H9 (cell line): ENCODE results near the gene LPCAT1. TPM values are rescaled to one million over a fixed set of nuclear protein-coding genes. Genes with fewer than 3 reads are reported as not detected.

ENCODE experiments used
- DNase-seq: peaks from one replicate; pipeline ENCODE4 v3.0.0-alpha.2; 2017
- H2AFZ ChIP-seq: one replicate; pipeline ENCODE4 v1.6.1; 2013; ENCODE audit warnings: mild to moderate bottlenecking, low read length, control low read depth, moderate library complexity
- H2AK5ac ChIP-seq: 2 replicates; pipeline ENCODE4 v1.6.1; 2013; ENCODE audit warnings: low read length, control low read depth, mixed read lengths; ENCODE audit not compliant: insufficient read length
- H2BK120ac ChIP-seq: one replicate; pipeline ENCODE4 v1.6.1; 2013; ENCODE audit warnings: low read depth, mild to moderate bottlenecking, low read length, control low read depth, inconsistent platforms; ENCODE audit not compliant: poor library complexity, severe bottlenecking
- H2BK12ac ChIP-seq: 2 replicates; pipeline ENCODE4 v1.6.1; 2013; ENCODE audit warnings: low read length, control low read depth, mixed read lengths, low read depth; ENCODE audit not compliant: insufficient read length
- H2BK15ac ChIP-seq: 2 replicates; pipeline ENCODE4 v1.6.1; 2013; ENCODE audit warnings: low read depth, low read length, control low read depth
- H2BK20ac ChIP-seq: one replicate; pipeline ENCODE4 v1.6.1; 2013; ENCODE audit warnings: low read depth, mild to moderate bottlenecking, low read length, control low read depth, inconsistent platforms; ENCODE audit not compliant: poor library complexity, severe bottlenecking
- H2BK5ac ChIP-seq: 2 replicates; pipeline ENCODE4 v1.6.1; 2013; ENCODE audit warnings: low read length, control low read depth, mixed read lengths; ENCODE audit not compliant: insufficient read length
- H3K14ac ChIP-seq: 2 replicates; pipeline ENCODE4 v1.6.1; 2013; ENCODE audit warnings: low read length, control low read depth; ENCODE audit not compliant: insufficient read depth
- H3K18ac ChIP-seq: 2 replicates; pipeline ENCODE4 v1.6.1; 2013; ENCODE audit warnings: low read depth, mild to moderate bottlenecking, mixed read lengths, low read length, control low read depth; ENCODE audit not compliant: insufficient read length
- H3K23ac ChIP-seq: 2 replicates; pipeline ENCODE4 v1.6.1; 2013; ENCODE audit warnings: low read length, control low read depth, mixed read lengths, low read depth; ENCODE audit not compliant: insufficient read length
- H3K23me2 ChIP-seq: 2 replicates; pipeline ENCODE4 v1.6.1; 2013; ENCODE audit warnings: low read depth, mild to moderate bottlenecking, mixed read lengths, low read length, control low read depth; ENCODE audit not compliant: insufficient read length, poor library complexity, severe bottlenecking
- H3K27ac ChIP-seq: 2 replicates; pipeline ENCODE4 v1.5.1; 2013; ENCODE audit warnings: low read length, control low read depth, mixed read lengths, low read depth; ENCODE audit not compliant: insufficient read length
- H3K27me3 ChIP-seq: 2 replicates; pipeline ENCODE4 v1.6.1; 2013; ENCODE audit warnings: low read length, control low read depth, inconsistent platforms; ENCODE audit not compliant: insufficient read depth
- H3K4ac ChIP-seq: 2 replicates; pipeline ENCODE4 v1.6.1; 2013; ENCODE audit warnings: low read depth, mild to moderate bottlenecking, control low read depth, inconsistent platforms, low read length, moderate library complexity
- H3K4me1 ChIP-seq: 2 replicates; pipeline ENCODE4 v1.6.1; 2013; ENCODE audit warnings: low read length, control low read depth, inconsistent platforms; ENCODE audit not compliant: insufficient read depth
- H3K4me2 ChIP-seq: 2 replicates; pipeline ENCODE4 v1.6.1; 2013; ENCODE audit warnings: low read length, control low read depth, mixed read lengths; ENCODE audit not compliant: insufficient read length, insufficient read depth
- H3K56ac ChIP-seq: 2 replicates; pipeline ENCODE4 v1.6.1; 2013; ENCODE audit warnings: low read depth, mild to moderate bottlenecking, mixed read lengths, low read length, control low read depth; ENCODE audit not compliant: insufficient read length
- H3K79me1 ChIP-seq: 2 replicates; pipeline ENCODE4 v1.6.1; 2013; ENCODE audit warnings: low read depth, mild to moderate bottlenecking, moderate library complexity, low read length, control low read depth, inconsistent platforms; ENCODE audit not compliant: insufficient read depth, poor library complexity, severe bottlenecking
- H3K79me2 ChIP-seq: 2 replicates; pipeline ENCODE4 v1.6.1; 2013; ENCODE audit warnings: low read length, control low read depth, inconsistent platforms; ENCODE audit not compliant: insufficient read depth
- H3K9ac ChIP-seq: 2 replicates; pipeline ENCODE4 v1.6.1; 2013; ENCODE audit warnings: low read length, control low read depth, mixed read lengths; ENCODE audit not compliant: insufficient read length; ENCODE audit errors: extremely low read depth
- H3K9me3 ChIP-seq: one replicate; pipeline ENCODE4 v1.6.1; 2013; ENCODE audit warnings: low read depth, low read length, inconsistent platforms; ENCODE audit not compliant: control insufficient read depth
- H3T11ph ChIP-seq: one replicate; pipeline ENCODE4 v1.6.1; 2013; ENCODE audit warnings: mild to moderate bottlenecking, low read length, control low read depth, inconsistent platforms
- H4K20me1 ChIP-seq: one replicate; pipeline ENCODE4 v1.6.1; 2013; ENCODE audit not compliant: control insufficient read depth, insufficient read length, insufficient read depth
- H4K5ac ChIP-seq: 2 replicates; pipeline ENCODE4 v1.6.1; 2013; ENCODE audit warnings: low read depth, mild to moderate bottlenecking, mixed read lengths, low read length, control low read depth; ENCODE audit not compliant: insufficient read length
- H4K8ac ChIP-seq: replicated peaks from 2 replicates; pipeline ENCODE4 v1.6.1; 2013; ENCODE audit warnings: low read length, control low read depth, mixed read lengths, low read depth; ENCODE audit not compliant: insufficient read length
- H4K91ac ChIP-seq: 2 replicates; pipeline ENCODE4 v1.6.1; 2013; ENCODE audit warnings: low read depth, mild to moderate bottlenecking, moderate library complexity, mixed read lengths, low read length, control low read depth; ENCODE audit not compliant: insufficient read length
- H3K27ac Mint-ChIP-seq, 3 experiments: 2 replicates in 2 of 3; 3 replicates in 1 of 3; pipeline ENCODE4 v1.8.0; 2020 to 2021; ENCODE audit warnings: mixed read lengths in 3 of 3, mild to moderate bottlenecking in 1 of 3, moderate library complexity in 1 of 3
- H3K27me3 Mint-ChIP-seq: 2 replicates; pipeline ENCODE4 v1.8.0; 2021; ENCODE audit warnings: low read depth, mild to moderate bottlenecking, moderate library complexity, mixed read lengths
- H3K36me3 Mint-ChIP-seq, 3 experiments: 2 replicates in 2 of 3; 3 replicates in 1 of 3; pipeline ENCODE4 v1.8.0; 2020 to 2021; ENCODE audit warnings: low read depth in 3 of 3, mixed read lengths in 3 of 3; ENCODE audit not compliant: insufficient read depth in 1 of 3
- H3K4me1 Mint-ChIP-seq, 2 experiments: 2 replicates each; pipeline ENCODE4 v1.8.0; 2020; ENCODE audit warnings: mixed read lengths in 2 of 2
- H3K4me3 Mint-ChIP-seq, 2 experiments: 2 replicates in 1 of 2; 3 replicates in 1 of 2; pipeline ENCODE4 v1.8.0; 2020 to 2021; ENCODE audit warnings: mild to moderate bottlenecking in 2 of 2, mixed read lengths in 2 of 2, moderate library complexity in 1 of 2
- H3K9me3 Mint-ChIP-seq, 2 experiments: 2 replicates in 1 of 2; 3 replicates in 1 of 2; pipeline ENCODE4 v1.8.0; 2020; ENCODE audit warnings: mild to moderate bottlenecking in 2 of 2, mixed read lengths in 2 of 2, moderate library complexity in 1 of 2
- CTCF ChIP-seq: fragments of 200-600 bp; sonication (generic); conservative IDR thresholded peaks from 3 replicates; pipeline ENCODE4 v1.8.0; 2021; ENCODE audit warnings: antibody characterized with exemption, mild to moderate bottlenecking
- WGBS: extraction: QIAGEN DNeasy Blood & Tissue Kit; methylation state at CpG from one replicate; pipeline ENCODE4 v1.1.7; 2013; ENCODE audit warnings: missing lambda C conversion rate, low lambda C conversion rate, mixed read lengths; ENCODE audit not compliant: insufficient read length; ENCODE audit errors: extremely low coverage; 5-methylcytosine and 5-hydroxymethylcytosine counted together
- total RNA-seq: library from RNA; stranded (reverse); gene quantifications from 2 replicates; pipeline ENCODE4 v1.2.1, GENCODE V29; 2021

LPCAT1 gene
- total RNA-seq, 1 experiment from 2014 or later: 231 TPM

GRCh38 chr5:1471240-1471853 is 52.4 kb downstream of the LPCAT1 start:
- no peak overlapping the region for H2BK120ac ChIP-seq
- no peak overlapping the region for H3K56ac ChIP-seq
- H2AFZ ChIP-seq: no peak overlapping the region
- no peak overlapping the region for H2BK20ac ChIP-seq
- no peak overlapping the region for H3K18ac ChIP-seq
- no peaks in the 10 kb centered on the region for H3K4me1 ChIP-seq
- no CpG with 5 or more reads among the region's 8 CpGs for WGBS
- H4K20me1 ChIP-seq: no peaks in the 10 kb centered on the region
- H3K27ac ChIP-seq: no peak overlapping the region
- Mint-ChIP-seq H3K4me1 (peaks cover 0 to 5% of the 10 kb centered on the region in 2 experiments; a peak in 1 of 4 replicates), H3K4me3 (no peak overlapping the region), H3K27me3 (no peaks in the 10 kb centered on the region; the same call in 1 of the 2 replicates), H3K27ac (no peak overlapping the region; a peak in 2 of 7 replicates), H3K9me3 (no peaks in the 10 kb centered on the region; a peak in 1 of 5 replicates), H3K36me3 (peaks cover 43 to 89% (median 84%) of the 10 kb centered on the region in 3 experiments)
- H4K5ac ChIP-seq: no peak overlapping the region
- no peak overlapping the region for H2BK15ac ChIP-seq
- H2BK12ac ChIP-seq: no peak overlapping the region
- no peak overlapping the region for H2AK5ac ChIP-seq
- no peaks in the 10 kb centered on the region for H3K79me1 ChIP-seq
- no peak overlapping the region for H3K14ac ChIP-seq
- DNase-seq: no peak
- no peak overlapping the region for H3T11ph ChIP-seq
- no peaks in the 10 kb centered on the region for H3K27me3 ChIP-seq
- no peak overlapping the region for H2BK5ac ChIP-seq
- H4K8ac ChIP-seq: no peak overlapping the region
- H3K9ac ChIP-seq: no peak overlapping the region
- TF ChIP-seq CTCF: no peak
- H4K91ac ChIP-seq: no peak overlapping the region
- no peaks in the 10 kb centered on the region for H3K79me2 ChIP-seq
- H3K23ac ChIP-seq: no peak overlapping the region
- no peak overlapping the region for H3K4me2 ChIP-seq
- H3K23me2 ChIP-seq: no peaks in the 10 kb centered on the region
- no peak overlapping the region for H3K4ac ChIP-seq
- H3K9me3 ChIP-seq: no peaks in the 10 kb centered on the region
